GM21526 (cell line): ENCODE results near the gene COMMD2.

Source experiments
- ATAC-seq: cut with Tn5 transposase; IDR thresholded peaks from one replicate; pipeline ENCODE4 v1.9.1; 2021; ENCODE audit warnings: moderate library complexity; ENCODE audit not compliant: unreplicated experiment, low FRiP score

Gene COMMD2

GRCh38 chr3:149705416-149705815 is 46.9 kb downstream of the COMMD2 start:
- ATAC-seq, result no peak

GRCh38 chr3:149703466-149703865 is 48.8 kb downstream of the COMMD2 start:
- no peak for ATAC-seq

GRCh38 chr3:149702691-149703441 is 49.4 kb downstream of the COMMD2 start:
- ATAC-seq, result no peak

GRCh38 chr3:149701977-149702350 is 50.3 kb downstream of the COMMD2 start:
- ATAC-seq, result peak; percentile 36

- peak; percentile 47 for ATAC-seq
Measured at GRCh38 chr3:149701206-149701976, 50.9 kb downstream of the COMMD2 start.
